GM13976 (cell line): ENCODE measurements around the gene SDE2.
"Not testable (repeated sequence)": the region's sequence is repeated elsewhere in the genome, so short reads cannot be mapped to it uniquely, and the experiment has no call there.

ENCODE experiments used
- DNase-seq: peaks from one replicate; pipeline ENCODE4 v3.0.0; 2012; ENCODE audit warnings: low spot score
- in situ Hi-C: fragments of 300-500 bp; cut with MboI; formaldehyde crosslinking; loops from one replicate; pipeline ENCODE4 v1.12.0; 2022; ENCODE audit warnings: low sequenced_read_pairs, mixed read lengths, inconsistent platforms; ENCODE audit not compliant: unreplicated experiment
- TF ChIP-seq, protein P1 (sequence below): IDR thresholded peaks from 2 replicates; pipeline ENCODE4 v1.5.1; 2012; ENCODE audit warnings: borderline replicate concordance, mild to moderate bottlenecking; ENCODE audit not compliant: insufficient read depth; ENCODE audit errors: extremely low read depth, missing control alignments, control extremely low read depth

Gene SDE2

GRCh38 chr1:225940385-225941151, 58.6 kb downstream of the SDE2 start:
- no peak for DNase-seq
- TF ChIP-seq, protein P1, sequence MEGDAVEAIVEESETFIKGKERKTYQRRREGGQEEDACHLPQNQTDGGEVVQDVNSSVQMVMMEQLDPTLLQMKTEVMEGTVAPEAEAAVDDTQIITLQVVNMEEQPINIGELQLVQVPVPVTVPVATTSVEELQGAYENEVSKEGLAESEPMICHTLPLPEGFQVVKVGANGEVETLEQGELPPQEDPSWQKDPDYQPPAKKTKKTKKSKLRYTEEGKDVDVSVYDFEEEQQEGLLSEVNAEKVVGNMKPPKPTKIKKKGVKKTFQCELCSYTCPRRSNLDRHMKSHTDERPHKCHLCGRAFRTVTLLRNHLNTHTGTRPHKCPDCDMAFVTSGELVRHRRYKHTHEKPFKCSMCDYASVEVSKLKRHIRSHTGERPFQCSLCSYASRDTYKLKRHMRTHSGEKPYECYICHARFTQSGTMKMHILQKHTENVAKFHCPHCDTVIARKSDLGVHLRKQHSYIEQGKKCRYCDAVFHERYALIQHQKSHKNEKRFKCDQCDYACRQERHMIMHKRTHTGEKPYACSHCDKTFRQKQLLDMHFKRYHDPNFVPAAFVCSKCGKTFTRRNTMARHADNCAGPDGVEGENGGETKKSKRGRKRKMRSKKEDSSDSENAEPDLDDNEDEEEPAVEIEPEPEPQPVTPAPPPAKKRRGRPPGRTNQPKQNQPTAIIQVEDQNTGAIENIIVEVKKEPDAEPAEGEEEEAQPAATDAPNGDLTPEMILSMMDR, result no peak
- in situ Hi-C loops, result no loop called here

GRCh38 chr1:225939939-225940310, 59.2 kb downstream of the SDE2 start:
- DNase-seq, in situ Hi-C loops: not testable (repeated sequence)

DNA sequence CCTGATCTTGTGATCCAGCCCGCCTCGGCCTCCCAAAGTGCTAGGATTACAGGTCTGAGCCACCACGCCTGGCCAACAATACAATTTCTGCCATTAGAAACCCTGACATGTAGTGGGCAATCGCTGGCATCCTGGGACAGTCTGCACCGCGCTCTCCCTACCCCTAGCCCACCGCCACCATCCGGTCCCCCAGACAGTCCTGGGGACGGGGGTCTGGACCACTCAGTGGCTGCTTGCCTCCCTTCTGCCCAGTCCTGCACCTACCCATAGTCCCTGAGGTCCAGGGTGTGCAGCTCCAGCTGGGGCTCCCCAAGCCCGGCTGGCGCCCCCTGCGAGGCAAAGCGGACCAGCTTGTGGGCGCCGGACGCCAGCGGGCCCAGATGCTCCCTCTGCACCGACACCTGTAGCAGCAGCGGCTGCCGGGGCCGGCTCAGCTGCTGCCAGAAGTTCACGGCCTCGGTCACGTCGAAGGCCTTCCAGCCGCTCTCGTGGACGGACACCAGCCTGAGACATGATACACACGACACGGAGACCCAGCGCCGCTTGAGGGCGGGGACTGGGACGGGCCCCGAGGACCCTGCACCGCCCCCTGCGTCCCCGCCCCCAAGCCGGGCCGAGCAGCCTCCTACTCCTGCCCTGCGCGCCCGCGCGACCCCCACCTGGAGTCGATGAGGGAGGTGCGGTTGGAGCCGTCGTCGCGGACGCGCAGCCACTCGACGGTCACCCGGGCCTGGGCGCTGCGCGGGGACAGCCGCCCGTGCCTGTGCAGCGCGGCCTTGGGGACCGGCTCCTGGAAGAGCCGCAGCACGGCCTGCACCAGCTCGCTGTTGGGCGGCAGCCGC, 59.8 kb downstream of the SDE2 start:
- in situ Hi-C loops, DNase-seq: not testable (repeated sequence)

DNA sequence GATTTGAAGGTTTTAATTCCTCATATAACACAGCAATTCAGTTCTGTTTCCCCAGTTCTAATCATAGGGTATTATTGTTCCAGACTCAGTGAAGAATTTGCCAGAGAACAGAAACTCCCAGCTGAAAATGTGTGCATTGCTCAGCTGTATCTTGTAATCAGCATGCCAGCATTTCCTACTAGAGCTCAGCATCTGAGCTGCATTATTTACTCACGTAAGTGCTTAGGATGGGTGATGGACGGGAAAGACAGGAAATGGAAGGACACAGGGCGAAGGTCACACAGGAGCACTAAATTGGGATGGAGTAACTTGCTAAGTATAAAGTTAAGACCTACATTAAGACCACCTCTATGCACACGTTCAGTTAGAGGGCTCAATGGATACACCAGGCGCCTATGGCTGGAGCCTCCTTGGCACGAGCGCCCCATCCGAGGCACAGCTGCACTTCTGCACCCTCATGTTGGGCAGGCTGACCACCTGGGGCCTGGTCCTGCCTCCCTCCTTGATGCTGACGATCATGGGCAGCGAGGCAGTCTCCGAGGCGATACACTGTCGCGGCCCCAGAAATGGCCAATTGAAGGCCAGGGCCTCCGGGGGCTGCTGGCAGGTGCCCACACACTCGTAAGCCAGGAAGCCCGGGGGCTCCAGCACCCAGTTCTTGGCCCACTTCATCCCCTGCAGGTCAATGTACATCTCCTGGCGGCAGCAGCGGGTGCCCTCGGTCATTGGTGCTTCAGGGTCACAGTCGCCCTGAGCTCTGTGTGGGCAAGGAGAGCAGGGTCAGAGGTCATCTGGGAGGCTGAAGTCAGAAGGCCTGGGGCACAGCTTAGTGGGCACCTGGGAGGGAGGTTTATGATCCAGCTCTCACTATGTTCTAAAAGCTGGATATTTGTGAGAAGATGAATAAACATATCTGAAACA, 61.8 kb downstream of the SDE2 start:
- TF ChIP-seq, protein P1, result no peak

GRCh38 chr1:225936523-225936922, 62.6 kb downstream of the SDE2 start:
- DNase-seq, result no peak
- TF ChIP-seq, protein P1, result no peak
- in situ Hi-C loops, result no loop called here

More for the DNA sequence above, 61.8 kb downstream of the SDE2 start:
- in situ Hi-C loops, result no loop called here
- no peak for DNase-seq

GRCh38 chr1:225936086-225936485, 63.1 kb downstream of the SDE2 start:
- in situ Hi-C loops, DNase-seq: not testable (repeated sequence)

DNA sequence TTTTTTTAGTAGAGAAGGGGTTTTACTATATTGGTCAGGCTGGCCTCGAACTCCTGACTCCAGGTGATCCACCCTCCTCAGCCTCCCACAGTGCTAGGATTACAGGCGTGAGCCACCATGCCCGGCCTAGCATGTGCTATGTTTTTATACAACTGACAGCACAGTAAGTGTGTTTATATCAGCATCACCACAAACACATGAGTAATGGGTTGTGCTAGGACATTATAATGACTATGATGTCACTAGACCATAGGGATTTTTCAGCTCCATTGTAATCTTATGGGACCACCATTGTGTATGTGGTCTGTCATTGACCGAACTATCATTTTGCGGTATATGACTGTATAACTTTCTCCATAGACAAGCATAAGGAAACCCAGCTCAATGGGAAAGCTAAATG, 64.4 kb downstream of the SDE2 start:
- in situ Hi-C loops, result no loop called here
- TF ChIP-seq, protein P1, result no peak
- no peak for DNase-seq
